Colonic mucosa (tissue), 4 donors: ENCODE measurements around the gene HOXD8. TPM values are rescaled to one million over a fixed set of nuclear protein-coding genes. Genes with fewer than 3 reads are reported as not detected.

Experiments used
- DNase-seq: peaks from one replicate; pipeline ENCODE4 v3.0.0-alpha.2; 2020
- H3K27ac ChIP-seq: fragments of 200-600 bp; one replicate; pipeline ENCODE4 v1.8.0; 2021
- H3K27me3 ChIP-seq: fragments of 200-600 bp; one replicate; pipeline ENCODE4 v1.8.0; 2021
- H3K36me3 ChIP-seq: fragments of 200-600 bp; one replicate; pipeline ENCODE4 v1.8.0; 2021
- H3K4me1 ChIP-seq: fragments of 200-600 bp; one replicate; pipeline ENCODE4 v1.8.0; 2021; ENCODE audit warnings: mild to moderate bottlenecking
- H3K4me3 ChIP-seq: fragments of 200-600 bp; one replicate; pipeline ENCODE4 v1.8.0; 2021
- H3K9ac ChIP-seq, 2 donors: one replicate each; pipeline ENCODE4 v1.7.0; 2013; ENCODE audit warnings: control low read depth in 2 of 2, low read depth in 2 of 2, low read length in 2 of 2
- H3K9me3 ChIP-seq: fragments of 200-600 bp; one replicate; pipeline ENCODE4 v1.8.0; 2021
- intact Hi-C: fragments of 100-400 bp; cut with DNase I; formaldehyde crosslinking; loops from one replicate; pipeline ENCODE4 v1.14.1; 2022
- total RNA-seq, 2 donors: library from RNA; stranded (reverse); fragmentation: NEBNext Ultra II Directional in 1 of 2; extraction: Animal tissue kit (Norgen Biotek cat#: 25700) in 1 of 2; gene quantifications; one replicate each; pipeline ENCODE4 v1.2.1, GENCODE V29; 2021
- TF ChIP-seq, protein P1 (sequence below): fragments of 200-600 bp; IDR thresholded peaks from one replicate; pipeline ENCODE4 v1.8.0; 2022; ENCODE audit warnings: antibody characterized with exemption, mild to moderate bottlenecking
- donor health status: healthy.
- donor health status: DM: no; HTN: no; CAD: no.
- donor health status: DM: no; HTN: no; CAD: no.

HOXD8 gene
- total RNA-seq, 2 donors from 2014 or later: 3.1 to 4.6 TPM

DNA sequence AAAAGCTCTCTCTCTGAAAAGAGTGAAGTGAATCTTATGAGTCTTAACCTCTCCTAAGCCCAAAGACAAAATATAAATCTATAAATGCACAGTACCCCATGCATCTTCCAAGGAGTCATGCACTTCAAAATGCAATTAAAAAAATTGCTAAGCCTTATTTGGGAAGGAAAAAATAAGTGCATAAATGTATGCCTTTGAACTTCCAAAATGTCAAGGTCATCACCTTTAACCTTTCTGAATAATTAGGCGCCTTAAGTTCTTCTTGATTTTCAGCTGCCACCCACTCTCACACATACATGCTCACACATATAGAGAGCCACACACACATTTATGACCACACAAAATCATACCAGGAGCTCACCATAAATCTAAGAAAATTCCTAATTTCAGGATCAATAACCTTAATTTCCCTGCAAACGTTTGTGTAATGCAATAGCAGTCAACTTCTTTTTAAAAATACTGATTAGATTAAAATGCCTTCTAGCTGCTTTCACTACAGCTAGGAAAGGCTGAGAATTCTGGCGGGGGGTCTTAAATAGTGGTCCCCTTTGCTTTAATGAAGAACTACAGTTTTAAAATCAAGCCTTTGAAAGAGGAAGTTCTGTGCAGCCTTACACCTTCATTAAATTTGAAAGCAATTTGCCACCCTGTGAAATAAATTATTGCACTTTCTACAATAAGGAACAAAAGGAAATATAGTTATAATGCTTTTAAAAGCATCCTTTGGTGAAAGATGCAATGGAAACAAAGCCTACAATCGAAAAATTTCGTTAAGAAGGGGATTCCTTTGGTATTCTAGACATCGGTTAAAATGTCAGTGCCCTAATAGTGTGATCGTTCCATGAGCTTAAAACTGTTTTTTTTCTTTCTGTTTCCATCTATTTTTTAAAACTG lies 18.8 kb upstream of the HOXD8 start:
- intact Hi-C loops: no loop called here
- H3K27ac ChIP-seq: no peak overlapping the region
- H3K9ac ChIP-seq: no peak overlapping the region

GRCh38 chr2:176111309-176111663 lies 18.2 kb upstream of the HOXD8 start:
- Histone ChIP-seq H3K9ac (peak overlapping the region in 1 of 2 donors; percentile 19), H3K9me3 (no peaks in the 10 kb centered on the region), H3K4me1 (no peaks in the 10 kb centered on the region), H3K27ac (no peak overlapping the region), H3K4me3 (no peak overlapping the region), H3K27me3 (peaks cover 91% of the 10 kb centered on the region), H3K36me3 (no peaks in the 10 kb centered on the region)
- TF ChIP-seq, protein P1, sequence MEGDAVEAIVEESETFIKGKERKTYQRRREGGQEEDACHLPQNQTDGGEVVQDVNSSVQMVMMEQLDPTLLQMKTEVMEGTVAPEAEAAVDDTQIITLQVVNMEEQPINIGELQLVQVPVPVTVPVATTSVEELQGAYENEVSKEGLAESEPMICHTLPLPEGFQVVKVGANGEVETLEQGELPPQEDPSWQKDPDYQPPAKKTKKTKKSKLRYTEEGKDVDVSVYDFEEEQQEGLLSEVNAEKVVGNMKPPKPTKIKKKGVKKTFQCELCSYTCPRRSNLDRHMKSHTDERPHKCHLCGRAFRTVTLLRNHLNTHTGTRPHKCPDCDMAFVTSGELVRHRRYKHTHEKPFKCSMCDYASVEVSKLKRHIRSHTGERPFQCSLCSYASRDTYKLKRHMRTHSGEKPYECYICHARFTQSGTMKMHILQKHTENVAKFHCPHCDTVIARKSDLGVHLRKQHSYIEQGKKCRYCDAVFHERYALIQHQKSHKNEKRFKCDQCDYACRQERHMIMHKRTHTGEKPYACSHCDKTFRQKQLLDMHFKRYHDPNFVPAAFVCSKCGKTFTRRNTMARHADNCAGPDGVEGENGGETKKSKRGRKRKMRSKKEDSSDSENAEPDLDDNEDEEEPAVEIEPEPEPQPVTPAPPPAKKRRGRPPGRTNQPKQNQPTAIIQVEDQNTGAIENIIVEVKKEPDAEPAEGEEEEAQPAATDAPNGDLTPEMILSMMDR: peak; percentile 57
- intact Hi-C loops: no loop called here
- peak; percentile 56 for DNase-seq

More for the DNA sequence above, 18.8 kb upstream of the HOXD8 start:
- Histone ChIP-seq H3K27me3 (peaks cover 91% of the 10 kb centered on the region), H3K4me3 (no peak overlapping the region), H3K9me3 (no peaks in the 10 kb centered on the region), H3K4me1 (no peaks in the 10 kb centered on the region), H3K36me3 (no peaks in the 10 kb centered on the region)
- DNase-seq: no peak
- TF ChIP-seq, protein P1: no peak

GRCh38 chr2:176111846-176112374 lies 17.6 kb upstream of the HOXD8 start:
- DNase-seq: no peak
- H3K4me3 ChIP-seq: no peak overlapping the region
- H3K27ac ChIP-seq: no peak overlapping the region
- TF ChIP-seq, protein P1: no peak
- H3K9me3 ChIP-seq: no peaks in the 10 kb centered on the region
- H3K9ac ChIP-seq: peak overlapping the region; percentile 12 to 53
- no peaks in the 10 kb centered on the region for H3K36me3 ChIP-seq
- intact Hi-C loops: no loop called here
- no peaks in the 10 kb centered on the region for H3K4me1 ChIP-seq
- peaks cover 91% of the 10 kb centered on the region for H3K27me3 ChIP-seq

DNA sequence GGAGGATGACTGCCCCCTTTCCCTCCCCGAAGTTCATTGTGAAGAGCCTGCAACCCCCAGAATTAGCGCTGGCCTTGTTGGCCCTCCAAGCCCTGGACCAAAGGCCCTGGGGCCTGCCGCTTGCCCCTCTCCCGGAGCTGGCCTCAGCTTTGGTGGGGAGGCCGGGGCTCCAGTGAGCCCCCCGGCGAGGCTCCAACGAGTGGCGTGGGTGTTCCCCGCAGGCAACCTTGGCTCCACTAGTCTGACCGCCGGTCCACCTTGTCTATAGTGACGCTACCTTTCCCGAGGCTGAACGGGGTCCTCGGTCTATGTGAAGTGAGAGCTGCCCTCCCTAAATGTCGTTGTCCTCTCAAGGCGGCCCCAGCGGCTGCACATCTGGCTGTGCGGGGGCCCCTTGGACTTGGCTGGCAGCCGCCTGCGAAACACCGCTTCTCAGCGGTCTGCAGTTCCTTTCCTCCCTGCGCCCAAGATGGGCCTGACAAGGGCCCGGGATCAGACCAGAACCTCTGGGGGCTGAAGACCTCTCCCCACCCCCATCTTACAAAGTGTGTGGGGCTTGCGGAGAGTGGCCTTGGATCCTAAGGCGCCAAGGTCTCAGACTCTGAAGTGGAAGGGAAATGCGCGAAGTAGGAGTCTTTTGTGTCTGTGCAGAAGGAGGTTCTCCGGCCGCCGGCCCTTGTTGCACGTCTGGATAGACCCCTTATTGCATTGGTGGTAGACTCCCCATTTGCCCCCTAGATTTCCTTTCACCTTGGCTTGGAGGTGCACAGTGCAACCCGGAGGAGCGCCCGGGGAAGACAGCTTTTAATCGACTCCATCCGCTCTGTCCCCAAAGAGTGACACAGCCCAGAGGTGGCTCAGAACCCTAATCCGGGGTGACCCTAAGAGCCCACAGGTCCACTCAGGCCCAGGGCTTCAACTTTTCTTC lies 16.9 kb upstream of the HOXD8 start:
- Histone ChIP-seq H3K36me3 (no peaks in the 10 kb centered on the region), H3K9me3 (no peaks in the 10 kb centered on the region), H3K4me3 (no peak overlapping the region), H3K27ac (no peak overlapping the region), H3K27me3 (peaks cover 94% of the 10 kb centered on the region), H3K9ac (peak overlapping the region; percentile 12 to 53), H3K4me1 (no peaks in the 10 kb centered on the region)
- TF ChIP-seq, protein P1: no peak
- no peak for DNase-seq
- intact Hi-C loops: no loop called here
